GM23338 (cell line): Measurements from ENCODE around the gene CD180. TPM values are rescaled to one million over a fixed set of nuclear protein-coding genes. Genes with fewer than 3 reads are reported as not detected.

ENCODE experiments used
- ATAC-seq: fragments of 200-7000 bp; cut with Tn5 transposase; 3 replicates; pipeline ENCODE4 v1.9.1; 2020
- DNase-seq: peaks from one replicate; pipeline ENCODE4 v3.0.0-alpha.2; 2015; ENCODE audit warnings: low spot score
- H2AFZ ChIP-seq: fragments of 200-600 bp; sonication (generic); 2 replicates; pipeline ENCODE4 v1.8.0; 2016; ENCODE audit warnings: antibody characterized with exemption, mild to moderate bottlenecking, moderate library complexity
- H3F3A ChIP-seq: fragments of 200-600 bp; sonication (generic); replicated peaks from 2 replicates; pipeline ENCODE4 v1.8.0; 2017; ENCODE audit warnings: antibody characterized with exemption, mixed run types, low read depth
- H3K27ac ChIP-seq: fragments of 200-600 bp; sonication (generic); 2 replicates; pipeline ENCODE4 v1.6.1; 2016; ENCODE audit warnings: low read depth
- H3K27me3 ChIP-seq: fragments of 200-600 bp; sonication (generic); 2 replicates; pipeline ENCODE4 v1.8.0; 2016; ENCODE audit warnings: mild to moderate bottlenecking, mixed run types, moderate library complexity; ENCODE audit not compliant: insufficient read depth
- H3K36me3 ChIP-seq: fragments of 200-600 bp; sonication (generic); 2 replicates; pipeline ENCODE4 v1.8.0; 2016; ENCODE audit warnings: mild to moderate bottlenecking; ENCODE audit not compliant: insufficient read depth
- H3K4me1 ChIP-seq: fragments of 200-600 bp; sonication (generic); 2 replicates; pipeline ENCODE4 v1.8.0; 2016; ENCODE audit warnings: mild to moderate bottlenecking, moderate library complexity; ENCODE audit not compliant: insufficient read depth
- H3K4me2 ChIP-seq: fragments of 200-600 bp; sonication (generic); 2 replicates; pipeline ENCODE4 v1.7.1; 2017; ENCODE audit warnings: mixed run types
- H3K4me3 ChIP-seq: fragments of 200-600 bp; sonication (generic); 2 replicates; pipeline ENCODE4 v1.6.1; 2016; ENCODE audit warnings: mixed run types
- H3K79me2 ChIP-seq: fragments of 200-600 bp; sonication (generic); replicated peaks from 2 replicates; pipeline ENCODE4 v1.8.0; 2017; ENCODE audit warnings: mild to moderate bottlenecking; ENCODE audit not compliant: insufficient read depth
- H3K9me2 ChIP-seq: fragments of 200-600 bp; sonication (generic); 2 replicates; pipeline ENCODE4 v1.8.0; 2017; ENCODE audit not compliant: insufficient read depth
- H4K20me1 ChIP-seq: fragments of 200-600 bp; sonication (generic); replicated peaks from 2 replicates; pipeline ENCODE4 v1.8.0; 2017; ENCODE audit warnings: mild to moderate bottlenecking; ENCODE audit not compliant: insufficient read depth
- H3K27ac Mint-ChIP-seq: 2 replicates; pipeline ENCODE4 v1.8.0; 2020; ENCODE audit warnings: inconsistent platforms, mild to moderate bottlenecking, moderate library complexity, mixed read lengths
- H3K27me3 Mint-ChIP-seq: 3 replicates; pipeline ENCODE4 v1.8.0; 2022; ENCODE audit warnings: low read depth, mild to moderate bottlenecking, moderate library complexity, mixed read lengths, inconsistent platforms; ENCODE audit not compliant: insufficient read depth, poor library complexity
- H3K36me3 Mint-ChIP-seq: 3 replicates; pipeline ENCODE4 v1.8.0; 2021; ENCODE audit warnings: low read depth, mild to moderate bottlenecking, inconsistent platforms, moderate library complexity, mixed read lengths
- H3K4me1 Mint-ChIP-seq: 3 replicates; pipeline ENCODE4 v1.8.0; 2020; ENCODE audit warnings: mild to moderate bottlenecking, inconsistent platforms, mixed read lengths
- H3K4me3 Mint-ChIP-seq: 3 replicates; pipeline ENCODE4 v1.8.0; 2021; ENCODE audit warnings: moderate library complexity, mild to moderate bottlenecking, inconsistent platforms, mixed read lengths
- H3K9me3 Mint-ChIP-seq: 3 replicates; pipeline ENCODE4 v1.8.0; 2020; ENCODE audit warnings: moderate library complexity, mild to moderate bottlenecking, inconsistent platforms, mixed read lengths
- CREB1 ChIP-seq: fragments of 250-450 bp; sonication (Bioruptor Pico); IDR thresholded peaks from 2 replicates; pipeline ENCODE4 v1.5.0; 2020; ENCODE audit warnings: low read depth, mild to moderate bottlenecking, moderate library complexity
- ETS1 ChIP-seq: IDR thresholded peaks from 2 replicates; pipeline ENCODE4 v1.6.1; 2016; ENCODE audit warnings: antibody characterized with exemption
- EZH2 ChIP-seq: fragments of 200-600 bp; sonication (generic); IDR thresholded peaks from one replicate; pipeline ENCODE4 v1.8.0; 2017; ENCODE audit warnings: antibody characterized with exemption, mild to moderate bottlenecking, low read depth; ENCODE audit not compliant: unreplicated experiment
- EZH2phosphoT487 ChIP-seq: fragments of 200-600 bp; sonication (generic); IDR thresholded peaks from one replicate; pipeline ENCODE4 v1.8.1; 2018; ENCODE audit warnings: antibody characterized with exemption; ENCODE audit not compliant: unreplicated experiment
- JUNB ChIP-seq: IDR thresholded peaks from one replicate; pipeline ENCODE4 v1.6.1; 2016; ENCODE audit warnings: antibody characterized with exemption; ENCODE audit not compliant: unreplicated experiment
- NANOG ChIP-seq: IDR thresholded peaks from 2 replicates; pipeline ENCODE4 v1.6.1; 2016; ENCODE audit warnings: antibody characterized with exemption, borderline replicate concordance
- POLR2AphosphoS5 ChIP-seq: IDR thresholded peaks from 2 replicates; pipeline ENCODE4 v1.6.1; 2016; ENCODE audit warnings: antibody characterized with exemption, low read depth
- STAT1 ChIP-seq: IDR thresholded peaks from one replicate; pipeline ENCODE4 v1.6.1; 2016; ENCODE audit warnings: antibody characterized with exemption; ENCODE audit not compliant: unreplicated experiment
- ZNF114 ChIP-seq: fragments of 250-450 bp; sonication (Bioruptor Pico); IDR thresholded peaks from 2 replicates; pipeline ENCODE4 v1.5.0; 2020; ENCODE audit warnings: mild to moderate bottlenecking, moderate library complexity
- ZNF331 ChIP-seq: fragments of 250-450 bp; sonication (Bioruptor Pico); IDR thresholded peaks from 2 replicates; pipeline ENCODE4 v1.5.0; 2020; ENCODE audit warnings: low read depth, mild to moderate bottlenecking, moderate library complexity
- ZNF462 ChIP-seq: fragments of 250-450 bp; sonication (Bioruptor Pico); IDR thresholded peaks from 2 replicates; pipeline ENCODE4 v1.5.0; 2020; ENCODE audit warnings: mild to moderate bottlenecking, moderate library complexity
- polyA plus RNA-seq: library from polyadenylated mRNA; unstranded; fragments of >200 nt; fragmentation: Nextera tagmentation; extraction: Ambion mirVana; gene quantifications from 2 replicates; pipeline ENCODE4 v1.2.1, GENCODE V29; 2016
- total RNA-seq: library from RNA; depleted of rRNA; stranded (reverse); fragments of >200 nt; shearing (Covaris generic); gene quantifications from 2 replicates; pipeline ENCODE4 v1.2.3, GENCODE V29; 2014
- TF ChIP-seq, protein P1 (sequence below), 2 experiments: fragments of 200-600 bp in 1 of 2; sonication (generic) in 1 of 2; conservative IDR thresholded peaks; 2 replicates each; pipeline versions ENCODE4 v1.5.1 to v1.6.1; 2016 to 2017; ENCODE audit warnings: antibody characterized with exemption in 2 of 2, low read depth in 2 of 2, mild to moderate bottlenecking in 2 of 2, moderate library complexity in 1 of 2

The CD180 gene
- total and polyA plus RNA-seq, 2 experiments from 2014 or later = not detected

- 0 out of 2 replicates have a peak, but pooled peaks cover 6% of the 10 kb centered on the region for H3K9me2 ChIP-seq
- H3F3A ChIP-seq = no peaks in the 10 kb centered on the region
- no peaks in the 10 kb centered on the region for H3K36me3 Mint-ChIP-seq
- H3K4me1 Mint-ChIP-seq = no peaks in the 10 kb centered on the region
- ATAC-seq (no peak), DNase-seq (no peak)
- no peaks in the 10 kb centered on the region for H3K79me2 ChIP-seq
- no peak overlapping the region for H3K27ac Mint-ChIP-seq
- H3K27me3 Mint-ChIP-seq = no peaks in the 10 kb centered on the region
- H3K4me3 ChIP-seq = no peak overlapping the region
- no peaks in the 10 kb centered on the region for H3K36me3 ChIP-seq
- no peaks in the 10 kb centered on the region for H4K20me1 ChIP-seq
- peaks cover 2% of the 10 kb centered on the region; the same call in 1 of the 3 replicates for H3K9me3 Mint-ChIP-seq
- H2AFZ ChIP-seq = no peak overlapping the region
- H3K27me3 ChIP-seq = no peaks in the 10 kb centered on the region
- no peaks in the 10 kb centered on the region for H3K4me1 ChIP-seq
- no peak overlapping the region for H3K27ac ChIP-seq
- no peak overlapping the region for H3K4me3 Mint-ChIP-seq
- no peak overlapping the region for H3K4me2 ChIP-seq
- TF ChIP-seq NANOG (no peak), STAT1 (no peak)
Measured at GRCh38 chr5:67223211-67223610, 26.6 kb upstream of the CD180 start.

GRCh38 chr5:67222243-67223025, 25.8 kb upstream of the CD180 start:
- H3K27ac Mint-ChIP-seq = no peak overlapping the region
- TF ChIP-seq EZH2phosphoT487 (no peak), ZNF462 (no peak), CREB1 (CRISPR knock-in tag) (no peak), ZNF114 (CRISPR knock-in tag) (no peak), NANOG (no peak), STAT1 (no peak), ZNF331 (CRISPR knock-in tag) (no peak), EZH2 (no peak), JUNB (no peak), ETS1 (no peak), POLR2AphosphoS5 (no peak)
- TF ChIP-seq, protein P1, sequence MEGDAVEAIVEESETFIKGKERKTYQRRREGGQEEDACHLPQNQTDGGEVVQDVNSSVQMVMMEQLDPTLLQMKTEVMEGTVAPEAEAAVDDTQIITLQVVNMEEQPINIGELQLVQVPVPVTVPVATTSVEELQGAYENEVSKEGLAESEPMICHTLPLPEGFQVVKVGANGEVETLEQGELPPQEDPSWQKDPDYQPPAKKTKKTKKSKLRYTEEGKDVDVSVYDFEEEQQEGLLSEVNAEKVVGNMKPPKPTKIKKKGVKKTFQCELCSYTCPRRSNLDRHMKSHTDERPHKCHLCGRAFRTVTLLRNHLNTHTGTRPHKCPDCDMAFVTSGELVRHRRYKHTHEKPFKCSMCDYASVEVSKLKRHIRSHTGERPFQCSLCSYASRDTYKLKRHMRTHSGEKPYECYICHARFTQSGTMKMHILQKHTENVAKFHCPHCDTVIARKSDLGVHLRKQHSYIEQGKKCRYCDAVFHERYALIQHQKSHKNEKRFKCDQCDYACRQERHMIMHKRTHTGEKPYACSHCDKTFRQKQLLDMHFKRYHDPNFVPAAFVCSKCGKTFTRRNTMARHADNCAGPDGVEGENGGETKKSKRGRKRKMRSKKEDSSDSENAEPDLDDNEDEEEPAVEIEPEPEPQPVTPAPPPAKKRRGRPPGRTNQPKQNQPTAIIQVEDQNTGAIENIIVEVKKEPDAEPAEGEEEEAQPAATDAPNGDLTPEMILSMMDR (conservative IDR thresholded peaks at IDR 0.05; ENCODE audit: low read depth in 2 of 2) = no peak

More at GRCh38 chr5:67222243-67223025, 25.8 kb upstream of the CD180 start:
- DNase-seq (no peak), ATAC-seq (no peak)
- Histone ChIP-seq H3K4me2 (no peak overlapping the region), H3K27ac (no peak overlapping the region), H3K4me3 (no peak overlapping the region), H3K36me3 (no peaks in the 10 kb centered on the region), H3K9me2 (0 out of 2 replicates have a peak, but pooled peaks cover 6% of the 10 kb centered on the region), H3K4me1 (no peaks in the 10 kb centered on the region), H4K20me1 (no peaks in the 10 kb centered on the region), H3K27me3 (no peaks in the 10 kb centered on the region), H2AFZ (no peak overlapping the region), H3F3A (no peaks in the 10 kb centered on the region), H3K79me2 (no peaks in the 10 kb centered on the region)
- Mint-ChIP-seq H3K27me3 (no peaks in the 10 kb centered on the region), H3K4me1 (no peaks in the 10 kb centered on the region), H3K4me3 (no peak overlapping the region), H3K36me3 (no peaks in the 10 kb centered on the region), H3K9me3 (peaks cover 2% of the 10 kb centered on the region; the same call in 1 of the 3 replicates)
